Transverse colon (tissue), 4 donors: ENCODE measurements around the gene ABCA6. TPM values are rescaled to one million over a fixed set of nuclear protein-coding genes. Genes with fewer than 3 reads are reported as not detected.

Experiments
- DNase-seq: peaks from one replicate; pipeline ENCODE4 v3.0.0-alpha.2; 2019
- H3K27ac ChIP-seq, 4 donors: fragments of 200-600 bp; sonication (generic); 2 replicates each; pipeline ENCODE4 v1.5.1; 2016 to 2018; ENCODE audit warnings: inconsistent platforms in 4 of 4
- H3K27me3 ChIP-seq: fragments of 200-600 bp; sonication (generic); 2 replicates; pipeline ENCODE4 v1.5.1; 2017; ENCODE audit warnings: inconsistent platforms
- H3K36me3 ChIP-seq, 4 donors: fragments of 200-600 bp; sonication (generic); 2 replicates each; pipeline ENCODE4 v1.5.1; 2017 to 2019; ENCODE audit warnings: inconsistent platforms in 4 of 4
- H3K4me1 ChIP-seq, 4 donors: fragments of 200-600 bp; sonication (generic); 2 replicates each; pipeline ENCODE4 v1.5.1; 2017 to 2020; ENCODE audit warnings: inconsistent platforms in 4 of 4
- H3K4me3 ChIP-seq, 4 donors: fragments of 200-600 bp; sonication (generic); 1 replicate in 1 of 4; 2 replicates in 3 of 4; pipeline versions ENCODE4 v1.5.1 to v1.6.1; 2017 to 2019; ENCODE audit warnings: inconsistent platforms in 4 of 4
- H3K9me3 ChIP-seq, 2 donors: fragments of 200-600 bp; sonication (generic); 2 replicates each; pipeline ENCODE4 v1.5.1; 2017 to 2019; ENCODE audit warnings: inconsistent platforms in 2 of 2
- CTCF ChIP-seq, 5 experiments: fragments of 200-600 bp in 3 of 5; fragments of 450-650 bp in 2 of 5; sonication (generic) in 3 of 5; IDR thresholded peaks; 1 replicate in 2 of 5; 2 replicates in 3 of 5; pipeline ENCODE4 v1.5.1; 2016 to 2017; ENCODE audit warnings: antibody characterized with exemption in 5 of 5, inconsistent platforms in 3 of 5, mild to moderate bottlenecking in 2 of 5, moderate library complexity in 1 of 5
- EP300 ChIP-seq: sonication (generic); formaldehyde crosslinking; IDR thresholded peaks from one replicate; pipeline ENCODE4 v1.6.1; 2017; ENCODE audit warnings: antibody characterized with exemption, low read depth
- POLR2A ChIP-seq: fragments of 450-650 bp; IDR thresholded peaks from one replicate; pipeline ENCODE4 v1.6.1; 2016; ENCODE audit warnings: antibody characterized with exemption, mild to moderate bottlenecking, moderate library complexity
- POLR2AphosphoS5 ChIP-seq, 3 donors: sonication (generic); formaldehyde crosslinking; IDR thresholded peaks; one replicate each; pipeline ENCODE4 v1.6.1; 2016; ENCODE audit warnings: antibody characterized with exemption in 3 of 3
- WGBS, 2 donors: methylation state at CpG; one replicate each; pipeline ENCODE4 v1.1.5; 2018; ENCODE audit warnings: low coverage in 1 of 2; 5-methylcytosine and 5-hydroxymethylcytosine counted together
- in situ Hi-C, 4 donors: fragments of 200-750 bp; cut with MboI; loops; one replicate each; pipeline versions ENCODE4 v1.15.0 to v1.15.1; 2017; ENCODE audit warnings: low sequenced_read_pairs in 3 of 4, low pct_ligation_motif_present in 1 of 4, low pct_unique_long_range_greater_than_20kb in 1 of 4
- intact Hi-C: fragments of 100-400 bp; cut with DNase I; formaldehyde crosslinking; loops from one replicate; pipeline ENCODE4 v1.15.1; 2023; ENCODE audit warnings: low total_unique reads
- total RNA-seq, 4 donors: library from RNA; depleted of rRNA; stranded (reverse); fragments of >200 nt; gene quantifications; one replicate each; pipeline ENCODE4 v1.1.0, GENCODE V29; 2016

ABCA6 gene
- total RNA-seq, 4 donors from 2014 or later, result 13.5 to 51.6 (median 27.0) TPM

- intact Hi-C loops, result no loop called here
- in situ Hi-C loops, result no loop called here
- Histone ChIP-seq H3K27ac (no peak overlapping the region), H3K9me3 (no peaks in the 10 kb centered on the region), H3K36me3 (no peaks in the 10 kb centered on the region), H3K4me1 (no peaks in the 10 kb centered on the region), H3K27me3 (no peaks in the 10 kb centered on the region), H3K4me3 (no peak overlapping the region)
- TF ChIP-seq POLR2AphosphoS5 (IDR thresholded peaks at IDR 0.05) (no peak), POLR2A (no peak), EP300 (no peak), CTCF (IDR thresholded peaks at IDR 0.05) (no peak)
- no peak for DNase-seq
These were observed 22.5 kb upstream of the ABCA6 start for GRCh38 chr17:69164206-69164605.

GRCh38 chr17:69159418-69159817 is 17.7 kb upstream of the ABCA6 start:
- H3K4me1 ChIP-seq, result no peaks in the 10 kb centered on the region
- no peak overlapping the region for H3K27ac ChIP-seq
- no peaks in the 10 kb centered on the region for H3K27me3 ChIP-seq
- no peaks in the 10 kb centered on the region for H3K9me3 ChIP-seq
- in situ Hi-C loops (no loop called here), intact Hi-C loops (no loop called here)
- no peak for TF ChIP-seq EP300
- no peak for TF ChIP-seq POLR2AphosphoS5 (IDR thresholded peaks at IDR 0.05)
- no peak for TF ChIP-seq CTCF (IDR thresholded peaks at IDR 0.05)
- TF ChIP-seq POLR2A, result no peak
- H3K36me3 ChIP-seq, result no peaks in the 10 kb centered on the region
- no peak for DNase-seq
- no peak overlapping the region for H3K4me3 ChIP-seq

- H3K27me3 ChIP-seq, result no peaks in the 10 kb centered on the region
- no peak for DNase-seq
- H3K4me3 ChIP-seq, result no peak overlapping the region
- H3K36me3 ChIP-seq, result no peaks in the 10 kb centered on the region
- WGBS, 2 donors, result 94 to 100% methylated on average over 1 to 2 of the region's 2 CpGs
- no peaks in the 10 kb centered on the region for H3K9me3 ChIP-seq
- no peak for TF ChIP-seq POLR2AphosphoS5 (IDR thresholded peaks at IDR 0.05)
- no peak for TF ChIP-seq POLR2A
- TF ChIP-seq EP300, result no peak
- no peak for TF ChIP-seq CTCF (IDR thresholded peaks at IDR 0.05)
- H3K27ac ChIP-seq, result no peak overlapping the region
- no peaks in the 10 kb centered on the region for H3K4me1 ChIP-seq
- in situ Hi-C loops (no loop called here), intact Hi-C loops (no loop called here)
These were observed 12.6 kb upstream of the ABCA6 start for GRCh38 chr17:69154267-69154666.

GRCh38 chr17:69150333-69150732 is 8.6 kb upstream of the ABCA6 start:
- TF ChIP-seq POLR2AphosphoS5 (IDR thresholded peaks at IDR 0.05), result no peak
- TF ChIP-seq POLR2A, result no peak
- TF ChIP-seq EP300, result no peak
- no peak for TF ChIP-seq CTCF (IDR thresholded peaks at IDR 0.05)
- Histone ChIP-seq H3K36me3 (no peaks in the 10 kb centered on the region), H3K4me1 (no peaks in the 10 kb centered on the region), H3K27ac (no peak overlapping the region), H3K4me3 (no peak overlapping the region), H3K9me3 (no peaks in the 10 kb centered on the region), H3K27me3 (no peaks in the 10 kb centered on the region)
- intact Hi-C loops (no loop called here), in situ Hi-C loops (no loop called here)
- WGBS, 2 donors, result 24 to 42% methylated on average over 1 of the region's 1 CpG
- DNase-seq, result no peak
